Thyroid gland (tissue), 4 donors: ENCODE measurements around the gene FASLG.

Experiments used
- POLR2A ChIP-seq, 2 donors: fragments of 450-650 bp; IDR thresholded peaks; one replicate each; pipeline ENCODE4 v1.6.1; 2017; ENCODE audit warnings: antibody characterized with exemption in 2 of 2, mild to moderate bottlenecking in 2 of 2, moderate library complexity in 1 of 2
- TF ChIP-seq, protein P1 (sequence below), 6 experiments: fragments of 200-600 bp in 3 of 6; fragments of 450-650 bp in 3 of 6; sonication (generic) in 3 of 6; IDR thresholded peaks; one replicate each; pipeline ENCODE4 v1.5.1; 2016 to 2019; ENCODE audit warnings: antibody characterized with exemption in 6 of 6, mild to moderate bottlenecking in 2 of 6, inconsistent platforms in 1 of 6, moderate library complexity in 1 of 6

DNA sequence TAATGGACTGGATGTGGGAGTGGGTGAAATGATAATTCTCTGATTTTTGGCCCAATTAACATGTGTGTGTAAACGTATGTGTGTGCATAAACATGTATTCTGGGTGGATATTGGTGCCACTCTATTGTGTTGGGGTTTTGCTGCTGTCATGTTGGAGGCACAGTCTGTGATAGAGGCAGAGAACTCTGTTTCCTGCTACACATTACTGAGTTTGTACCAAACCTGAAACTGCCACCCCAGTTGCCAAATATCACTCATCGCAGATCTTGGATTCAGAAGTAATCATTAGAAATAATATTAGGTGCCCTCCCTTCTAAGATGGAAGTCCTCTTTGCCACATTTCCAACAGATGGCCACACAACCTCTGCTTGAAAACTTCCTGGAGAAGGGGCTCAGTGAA lies 13.8 kb downstream of the FASLG start:
- TF ChIP-seq POLR2A (IDR thresholded peaks at IDR 0.05) = no peak
- TF ChIP-seq, protein P1, sequence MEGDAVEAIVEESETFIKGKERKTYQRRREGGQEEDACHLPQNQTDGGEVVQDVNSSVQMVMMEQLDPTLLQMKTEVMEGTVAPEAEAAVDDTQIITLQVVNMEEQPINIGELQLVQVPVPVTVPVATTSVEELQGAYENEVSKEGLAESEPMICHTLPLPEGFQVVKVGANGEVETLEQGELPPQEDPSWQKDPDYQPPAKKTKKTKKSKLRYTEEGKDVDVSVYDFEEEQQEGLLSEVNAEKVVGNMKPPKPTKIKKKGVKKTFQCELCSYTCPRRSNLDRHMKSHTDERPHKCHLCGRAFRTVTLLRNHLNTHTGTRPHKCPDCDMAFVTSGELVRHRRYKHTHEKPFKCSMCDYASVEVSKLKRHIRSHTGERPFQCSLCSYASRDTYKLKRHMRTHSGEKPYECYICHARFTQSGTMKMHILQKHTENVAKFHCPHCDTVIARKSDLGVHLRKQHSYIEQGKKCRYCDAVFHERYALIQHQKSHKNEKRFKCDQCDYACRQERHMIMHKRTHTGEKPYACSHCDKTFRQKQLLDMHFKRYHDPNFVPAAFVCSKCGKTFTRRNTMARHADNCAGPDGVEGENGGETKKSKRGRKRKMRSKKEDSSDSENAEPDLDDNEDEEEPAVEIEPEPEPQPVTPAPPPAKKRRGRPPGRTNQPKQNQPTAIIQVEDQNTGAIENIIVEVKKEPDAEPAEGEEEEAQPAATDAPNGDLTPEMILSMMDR (IDR thresholded peaks at IDR 0.05) = no peak
